Measurements from ENCODE around the gene SLC38A11. TPM values are rescaled to one million over a fixed set of nuclear protein-coding genes. Genes with fewer than 3 reads are reported as not detected.

The SLC38A11 gene
- total RNA-seq, 1 experiment from 2014 or later = not detected

DNA sequence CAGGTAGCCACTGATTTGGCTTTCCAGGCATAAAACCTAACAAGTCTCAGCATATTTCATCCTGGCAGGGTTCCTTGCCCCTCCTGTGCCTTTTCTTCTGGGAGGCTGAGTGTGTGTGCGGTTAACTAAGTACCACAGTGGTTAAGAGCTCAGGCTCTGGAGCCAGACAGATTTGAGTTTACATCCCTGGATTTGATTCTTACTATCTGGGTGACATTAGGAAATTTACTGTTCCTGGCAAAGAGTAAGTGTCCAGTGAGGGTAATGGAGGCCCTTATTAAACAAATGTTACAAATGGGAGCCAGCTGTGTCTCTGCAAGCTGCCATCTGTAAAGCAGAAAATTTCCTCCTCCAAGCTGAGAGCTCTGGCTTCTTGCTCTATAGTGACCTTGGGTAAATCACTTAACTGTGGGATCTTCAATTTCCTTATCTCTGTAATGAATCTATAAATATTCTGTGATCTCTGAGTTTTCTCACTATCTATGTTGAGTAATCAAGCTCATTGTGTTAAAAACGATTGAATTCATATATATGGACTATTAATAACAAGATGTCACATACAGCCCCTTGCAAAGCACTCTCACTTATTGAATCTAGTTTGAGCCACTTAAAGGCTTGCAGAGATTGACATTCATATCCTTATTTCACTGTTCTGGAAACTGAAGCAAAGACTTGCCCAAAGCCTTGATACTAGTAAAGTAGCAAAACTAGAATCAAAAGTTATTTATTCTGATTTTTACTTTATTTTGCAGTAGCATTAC is 107.2 kb downstream of the SLC38A11 start:
- Histone ChIP-seq H3K4me1 (replicated peaks) (peaks cover 5% of the 10 kb centered on the region; the same call in 1 of the 2 replicates), H3K4me3 (no peak overlapping the region), H3K9me3 (replicated peaks) (no peaks in the 10 kb centered on the region), H3K27me3 (replicated peaks) (0 out of 2 replicates have a peak, but pooled peaks cover 4% of the 10 kb centered on the region), H3K27ac (no peak overlapping the region), H3K36me3 (no peaks in the 10 kb centered on the region)
- no peak for DNase-seq (ENCODE audit: low read depth in 1 of 2, low spot score in 2 of 2)

DNA sequence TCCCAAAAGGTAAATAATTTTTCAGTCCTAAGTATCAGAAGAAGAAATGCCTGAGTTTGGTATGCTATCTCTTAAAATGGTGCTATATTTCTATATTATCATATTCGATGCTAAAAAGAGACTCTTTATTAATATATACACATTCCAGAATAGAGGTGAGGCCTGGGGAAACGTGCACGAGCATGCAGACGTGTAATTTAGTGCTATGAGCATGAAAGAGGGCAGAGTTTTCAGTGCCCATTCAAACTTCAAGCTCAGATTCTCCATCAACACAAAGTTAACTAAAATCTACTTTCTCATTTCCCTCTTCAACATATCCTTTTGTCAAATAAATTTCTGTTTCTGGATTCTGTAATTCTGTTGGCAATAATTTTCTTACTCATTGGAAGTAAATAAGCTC is 108.0 kb downstream of the SLC38A11 start:
- Histone ChIP-seq H3K36me3 (no peaks in the 10 kb centered on the region), H3K4me3 (no peak overlapping the region), H3K9me3 (replicated peaks) (no peaks in the 10 kb centered on the region), H3K27ac (no peak overlapping the region), H3K4me1 (replicated peaks) (peaks cover 10% of the 10 kb centered on the region; the same call in 1 of the 2 replicates), H3K27me3 (replicated peaks) (0 out of 2 replicates have a peak, but pooled peaks cover 4% of the 10 kb centered on the region)
- no peak for DNase-seq (ENCODE audit: low read depth in 1 of 2, low spot score in 2 of 2)

DNA sequence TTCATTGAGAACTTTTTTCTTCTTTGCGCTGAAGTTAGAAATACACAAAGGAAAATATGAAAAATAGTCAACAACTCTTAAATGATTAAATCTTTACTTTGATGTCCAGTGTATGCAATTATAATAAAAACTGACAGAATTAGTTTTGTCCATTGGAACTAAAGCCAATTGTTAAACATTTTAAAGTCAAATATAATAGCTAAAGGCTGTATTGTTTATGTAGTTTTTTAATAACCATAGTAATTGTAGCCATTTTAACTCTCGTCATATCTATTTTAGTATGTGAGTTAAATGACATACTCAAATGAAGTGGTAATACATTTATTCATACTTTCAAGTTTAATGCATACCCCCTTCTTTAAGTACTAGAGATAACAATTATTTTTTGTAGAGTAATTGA is 109.0 kb downstream of the SLC38A11 start:
- Histone ChIP-seq H3K9me3 (replicated peaks) (no peaks in the 10 kb centered on the region), H3K36me3 (peaks cover 4% of the 10 kb centered on the region; the same call in 1 of the 2 replicates), H3K27ac (no peak overlapping the region), H3K27me3 (replicated peaks) (0 out of 2 replicates have a peak, but pooled peaks cover 4% of the 10 kb centered on the region), H3K4me3 (no peak overlapping the region), H3K4me1 (replicated peaks) (peaks cover 13% of the 10 kb centered on the region; the same call in 1 of the 2 replicates)
- no peak for DNase-seq (ENCODE audit: low read depth in 1 of 2, low spot score in 2 of 2)

Other genes with a start within 250 kb of the SLC38A11 start
- gene COBLL1, start 113.7 kb downstream of the SLC38A11 start, total RNA-seq (2014; rRNA removed; shearing (Covaris generic)) = 8.4 and 10.6 TPM in 2 replicates
- 0.19 and 0.68 TPM in 2 replicates for gene SCN3A, start 248.5 kb upstream of the SLC38A11 start, total RNA-seq (2014; rRNA removed; shearing (Covaris generic))

Data from SJSA1 (cell line).